KG1 (cell line): ENCODE data around the gene TUBB.
"Not testable (repeated sequence)": the region's sequence is repeated elsewhere in the genome, so short reads cannot be mapped to it uniquely, and the experiment has no call there.

Experiments used
- DNase-seq: peaks from one replicate; lab custom pipeline; 2025; lab: John Stamatoyannopoulos, UW

Gene TUBB

DNA sequence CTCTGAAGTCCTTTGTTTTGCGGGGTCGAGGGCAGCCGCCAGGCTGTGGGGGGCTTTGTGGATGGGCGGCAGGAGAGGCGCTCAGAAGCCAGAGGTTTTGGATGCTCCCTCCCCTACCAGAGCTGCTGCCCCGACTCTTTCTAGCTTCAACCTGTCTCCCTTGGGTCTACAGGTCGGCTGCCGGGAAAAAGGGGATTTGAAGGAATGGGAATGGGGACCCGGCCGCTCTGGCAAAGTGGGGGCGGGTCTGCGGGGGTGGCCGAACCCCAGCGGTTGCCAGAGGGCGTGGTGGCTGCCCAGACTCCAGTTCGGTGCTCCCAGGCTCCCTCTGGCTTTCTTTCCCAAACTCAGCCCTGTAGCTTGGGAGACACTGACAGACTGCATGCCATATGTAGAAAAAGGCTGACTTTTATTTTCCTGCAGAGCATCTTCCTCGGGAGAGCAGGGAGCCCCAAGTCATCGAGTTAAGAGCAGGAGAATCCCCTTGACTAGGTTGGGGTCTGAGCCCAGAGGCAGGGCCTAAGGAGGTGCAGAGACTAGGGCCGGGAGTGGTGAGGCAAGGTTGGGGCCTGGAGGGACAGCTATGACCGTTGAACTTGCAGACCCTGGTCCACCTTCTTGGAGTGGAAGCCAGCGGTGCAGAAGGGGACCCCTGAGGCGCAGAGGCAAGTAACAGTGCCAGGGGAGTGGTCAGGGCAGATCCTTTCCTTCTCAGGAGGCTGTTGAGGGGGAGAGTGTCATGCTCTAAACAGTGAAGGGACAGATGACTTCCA is 32.3 kb upstream of the TUBB start:
- DNase-seq = no peak

DNA sequence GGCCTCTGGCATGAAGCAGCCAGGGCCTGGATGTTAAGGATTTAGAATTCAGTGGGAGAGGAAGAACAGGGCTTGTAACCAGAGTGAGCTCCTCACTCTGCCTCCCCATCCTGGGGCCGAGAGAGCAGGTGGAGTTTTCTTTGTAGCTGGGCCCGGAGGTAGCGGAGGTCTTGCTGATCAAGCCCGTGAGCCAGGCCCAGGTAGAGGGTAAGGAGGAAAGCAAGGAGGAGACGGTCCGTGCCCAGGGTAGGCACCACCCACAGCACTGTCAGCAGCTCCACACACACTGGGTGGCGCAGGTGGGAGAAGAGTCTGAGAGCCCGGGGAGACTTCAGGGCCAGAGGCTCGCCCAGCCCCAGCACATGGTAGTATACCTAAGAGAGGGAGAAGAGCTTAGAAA is 31.6 kb upstream of the TUBB start:
- no peak for DNase-seq

DNA sequence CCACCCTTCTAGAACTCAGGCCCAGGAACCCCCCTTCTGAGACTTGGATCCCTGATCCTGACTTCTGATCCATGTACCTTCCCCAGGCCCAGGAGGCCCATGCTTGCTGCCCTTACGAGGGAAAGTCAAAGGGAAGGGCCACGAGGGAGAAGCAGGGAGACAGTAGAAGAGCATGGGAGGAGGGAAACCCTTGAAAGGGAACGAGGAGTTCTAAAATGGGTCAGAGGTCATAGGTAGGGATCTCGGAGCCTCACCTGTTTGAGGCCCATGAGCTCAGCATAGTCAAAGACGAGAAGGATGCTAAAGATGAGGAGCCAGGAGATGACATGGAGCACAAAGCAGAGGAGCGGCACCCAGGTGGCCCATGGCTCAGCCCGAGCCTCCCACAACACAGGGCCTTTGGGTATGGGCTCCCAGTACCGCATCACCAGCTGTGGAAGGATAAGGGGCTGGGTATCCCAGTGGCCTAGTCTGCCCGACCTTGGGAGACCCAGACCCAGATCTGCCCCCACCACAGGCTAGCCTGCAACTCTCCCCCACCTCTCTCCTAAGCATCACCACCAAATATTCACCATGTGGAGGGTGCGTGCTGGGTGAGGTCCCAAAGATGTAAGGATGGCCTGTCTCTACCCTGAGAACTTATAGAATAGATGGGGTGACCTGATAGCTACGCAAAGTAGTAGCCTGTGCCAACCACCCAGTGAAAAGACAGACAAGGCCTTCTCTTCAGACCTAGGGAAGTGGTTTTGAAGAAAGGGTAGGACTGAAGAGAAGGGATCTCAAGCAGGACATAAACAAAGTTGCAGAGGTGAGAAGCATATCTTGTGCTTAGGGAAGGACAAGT is 30.9 kb upstream of the TUBB start:
- DNase-seq = no peak

DNA sequence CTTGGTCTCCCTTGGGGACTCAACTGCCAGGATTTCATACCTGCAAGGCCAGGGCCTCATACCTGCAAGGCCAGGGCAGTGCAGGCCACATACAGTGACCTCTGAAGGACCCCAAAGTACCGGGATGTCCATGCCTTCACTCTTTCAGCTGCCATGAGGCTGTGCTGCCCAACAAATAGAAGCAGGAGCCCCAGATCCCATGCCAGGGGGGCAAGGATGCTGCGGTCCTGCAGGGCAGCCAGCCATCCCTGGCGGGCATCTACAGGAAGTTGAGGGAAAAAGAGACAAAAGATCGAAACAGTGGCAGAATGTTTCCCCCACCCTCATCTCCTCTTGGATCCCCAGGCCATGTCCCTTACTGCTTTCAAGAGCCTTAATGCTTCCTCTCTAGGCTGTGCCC is 30.2 kb upstream of the TUBB start:
- no peak for DNase-seq

DNA sequence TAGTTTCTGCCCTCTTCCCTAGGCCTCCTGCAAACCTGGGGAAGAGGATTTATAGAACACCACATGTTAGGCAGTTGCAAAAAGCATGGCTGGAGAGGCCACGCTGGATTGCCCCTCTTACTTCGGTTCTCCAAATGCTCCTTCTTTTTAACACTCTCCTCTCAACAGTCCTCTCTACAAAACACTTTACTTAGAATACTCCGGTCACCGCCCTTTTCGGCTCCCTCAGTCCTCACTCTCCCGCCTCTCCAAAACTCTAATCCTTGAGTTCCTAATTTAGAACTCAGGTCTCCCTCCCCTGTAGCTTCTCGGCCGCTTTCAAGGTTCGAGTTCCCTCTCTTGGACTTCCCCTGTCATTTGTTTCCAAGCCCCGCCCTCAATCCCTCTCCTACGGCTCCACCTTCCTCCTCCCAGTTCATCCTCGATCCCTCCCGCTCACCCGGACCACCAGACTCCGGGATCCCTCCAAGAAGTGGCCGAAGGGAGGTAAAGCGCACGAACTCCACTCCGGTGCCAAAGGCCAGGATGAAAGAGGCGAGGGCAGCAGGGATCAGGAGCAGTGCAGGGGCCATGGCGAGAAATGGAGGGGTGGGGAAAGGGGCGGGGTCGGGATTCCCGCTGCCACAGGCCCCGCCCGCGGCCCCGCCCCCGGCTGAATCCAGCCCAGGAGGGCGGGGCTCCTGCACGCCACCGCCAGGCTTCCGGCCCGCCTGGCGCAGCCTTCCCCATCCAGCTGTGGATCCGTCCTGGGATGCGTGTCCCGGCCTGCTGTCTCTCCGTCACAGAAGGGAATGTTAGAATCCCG is 29.5 kb upstream of the TUBB start, which contains the start of gene NRM:
TSS of gene NRM (minus strand) at position 582 of the 805 bp plus-strand sequence. CDS start at position 572, 10 bp downstream.
- peak; percentile 68 for DNase-seq

DNA sequence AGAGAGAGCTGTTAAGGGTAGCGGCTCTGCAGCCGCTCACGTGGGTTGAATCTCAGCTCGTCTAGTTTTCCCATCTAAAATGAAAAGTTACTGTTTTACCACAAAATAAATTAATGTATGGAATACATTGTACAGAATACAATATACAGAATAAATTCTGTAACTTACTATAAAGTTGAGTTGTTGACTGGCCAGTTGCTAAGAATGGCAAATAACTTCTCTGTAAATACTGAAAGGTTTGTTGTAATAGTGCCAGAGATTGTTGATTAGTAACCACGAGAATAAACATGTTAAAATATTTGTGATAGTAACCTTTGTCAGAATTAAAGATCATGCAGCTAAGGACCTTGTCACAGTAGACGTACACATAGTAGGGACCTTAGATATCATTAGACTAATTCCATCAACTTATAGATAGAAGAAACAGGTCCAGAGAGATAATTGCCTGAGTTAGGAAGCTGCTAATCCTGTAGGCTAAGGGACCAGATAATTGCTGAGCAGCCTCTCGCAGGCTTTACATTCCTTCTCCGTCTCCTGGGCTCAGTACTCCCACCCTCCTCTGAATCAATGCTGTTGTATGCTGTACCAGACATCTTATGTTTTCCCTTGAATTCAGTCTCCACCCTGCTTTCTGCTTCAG is 28.8 kb upstream of the TUBB start:
- DNase-seq = no peak

DNA sequence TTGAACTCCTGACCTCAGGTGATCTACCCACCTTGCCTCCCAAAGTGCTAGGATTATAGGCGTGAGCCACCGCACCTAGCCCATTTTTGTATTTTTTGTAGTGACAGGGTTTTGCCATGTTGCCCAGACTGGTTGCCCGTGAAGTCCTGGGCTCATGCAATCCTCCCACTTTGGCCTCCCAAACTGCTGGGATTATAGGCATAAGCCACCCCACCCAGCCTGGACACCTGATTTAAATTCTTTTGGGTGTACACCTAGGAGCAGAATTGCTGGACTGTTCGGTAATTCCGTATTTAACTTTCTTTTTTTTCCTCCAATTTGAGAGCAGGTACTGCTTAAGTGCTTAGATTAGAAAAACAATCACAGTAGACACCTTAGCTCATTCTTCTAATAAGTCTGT is 23.7 kb upstream of the TUBB start:
- no peak for DNase-seq

DNA sequence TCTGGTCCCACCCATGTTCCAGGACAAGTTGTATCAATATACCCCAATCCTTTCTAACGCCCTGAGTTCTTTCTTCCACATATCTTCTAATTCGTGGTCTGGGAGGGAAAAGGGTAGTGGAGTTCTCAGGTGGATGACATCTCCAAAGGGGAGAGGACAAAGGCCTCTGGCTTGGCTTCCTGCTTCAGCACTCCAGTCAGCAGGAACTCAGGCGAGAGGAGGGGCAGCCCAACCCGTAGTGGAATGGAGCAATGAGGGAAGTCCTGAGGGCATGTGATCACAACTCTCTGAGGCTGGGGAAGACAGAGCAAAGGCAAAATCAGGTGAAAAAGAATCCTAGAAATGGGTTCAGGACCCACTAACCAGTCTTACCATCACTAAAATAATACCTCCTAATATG is 19.8 kb upstream of the TUBB start:
- no peak for DNase-seq

DNA sequence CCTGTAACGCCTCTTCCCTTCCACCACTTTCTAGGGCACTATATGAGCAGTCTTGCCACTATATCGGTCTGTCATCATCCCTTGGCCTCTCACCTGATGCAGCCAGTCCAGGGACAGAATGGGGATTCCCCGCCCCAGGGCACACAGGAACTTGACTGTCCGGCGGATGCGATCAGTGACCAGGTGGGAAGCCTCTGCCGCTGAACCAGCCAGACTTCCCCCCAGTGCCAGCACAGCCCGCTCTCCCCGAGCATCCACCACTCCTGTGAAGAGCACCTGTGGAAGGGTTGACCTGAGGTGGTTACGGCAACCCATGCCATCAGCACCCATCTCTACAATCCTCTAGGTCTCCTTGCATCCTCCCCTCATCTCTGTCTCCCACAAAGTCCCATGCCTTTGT is 17.1 kb upstream of the TUBB start:
- DNase-seq = no peak

DNA sequence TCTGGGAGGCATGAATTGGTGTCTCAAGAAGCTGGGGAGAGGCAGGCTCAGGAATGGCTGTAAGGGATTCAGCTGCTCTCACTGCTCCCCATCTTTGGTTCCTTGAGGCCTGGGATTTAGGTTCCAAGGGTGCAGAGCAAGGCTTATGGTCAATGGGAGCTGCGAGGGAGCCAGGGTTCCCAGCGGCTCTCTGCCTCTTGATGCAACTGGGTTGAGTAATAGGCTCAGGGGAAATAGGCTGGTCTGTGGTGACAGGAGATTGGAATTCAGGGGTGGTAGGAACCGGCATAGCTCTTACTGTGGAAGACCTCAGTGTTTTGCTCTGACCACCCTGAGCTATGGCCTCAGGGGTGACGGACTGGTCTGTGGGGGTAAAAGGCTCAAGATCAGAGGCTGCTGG is 16.3 kb upstream of the TUBB start:
- no peak for DNase-seq

DNA sequence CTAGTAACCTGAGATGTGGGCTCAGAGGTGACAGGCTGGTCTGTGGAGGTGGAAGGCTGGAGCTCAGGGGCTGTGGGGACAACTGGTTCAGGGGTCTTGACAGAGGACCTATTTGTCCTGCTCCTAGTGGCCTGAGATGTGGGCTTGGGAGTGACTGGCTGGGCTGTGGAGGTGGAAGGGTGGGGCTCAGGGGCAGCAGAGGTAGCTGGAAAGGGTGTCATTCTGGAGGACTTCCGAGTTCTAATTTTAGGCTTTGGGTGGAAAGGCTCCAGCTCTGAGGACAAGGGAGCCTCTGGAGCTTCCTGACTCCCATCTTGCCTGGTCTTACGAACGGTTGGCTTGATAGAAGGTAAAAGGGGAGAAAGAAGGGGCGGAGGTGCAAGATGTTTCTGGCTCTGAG is 14.5 kb upstream of the TUBB start:
- DNase-seq = no peak

DNA sequence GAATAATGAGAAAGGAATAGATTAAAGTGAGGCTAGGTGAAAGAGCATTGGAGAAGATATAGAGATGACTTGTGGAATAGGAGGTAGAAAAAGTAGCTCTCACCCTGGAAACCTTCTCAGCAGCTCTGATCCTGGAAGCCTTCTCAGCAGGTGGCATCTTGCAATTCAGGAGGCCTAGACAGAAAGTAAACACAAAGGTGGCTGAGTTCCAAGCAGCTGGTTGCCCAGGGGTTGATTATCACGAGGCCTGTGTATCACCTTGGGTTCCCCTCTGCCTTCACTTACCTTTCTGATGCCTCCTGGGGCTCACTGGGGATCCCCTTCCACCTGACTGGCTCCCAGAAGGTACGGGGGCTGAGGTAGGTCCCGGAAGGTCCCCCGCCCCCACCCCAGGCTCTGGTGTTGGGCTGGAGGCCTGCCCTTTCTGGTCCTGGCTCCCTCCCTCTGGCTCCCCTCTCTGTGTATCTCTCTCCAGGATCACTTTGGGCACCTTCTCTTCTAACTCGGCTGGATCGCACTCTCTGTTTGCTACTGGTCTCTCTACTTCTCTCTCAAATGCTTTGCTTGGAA is 12.8 kb upstream of the TUBB start:
- no peak for DNase-seq

DNA sequence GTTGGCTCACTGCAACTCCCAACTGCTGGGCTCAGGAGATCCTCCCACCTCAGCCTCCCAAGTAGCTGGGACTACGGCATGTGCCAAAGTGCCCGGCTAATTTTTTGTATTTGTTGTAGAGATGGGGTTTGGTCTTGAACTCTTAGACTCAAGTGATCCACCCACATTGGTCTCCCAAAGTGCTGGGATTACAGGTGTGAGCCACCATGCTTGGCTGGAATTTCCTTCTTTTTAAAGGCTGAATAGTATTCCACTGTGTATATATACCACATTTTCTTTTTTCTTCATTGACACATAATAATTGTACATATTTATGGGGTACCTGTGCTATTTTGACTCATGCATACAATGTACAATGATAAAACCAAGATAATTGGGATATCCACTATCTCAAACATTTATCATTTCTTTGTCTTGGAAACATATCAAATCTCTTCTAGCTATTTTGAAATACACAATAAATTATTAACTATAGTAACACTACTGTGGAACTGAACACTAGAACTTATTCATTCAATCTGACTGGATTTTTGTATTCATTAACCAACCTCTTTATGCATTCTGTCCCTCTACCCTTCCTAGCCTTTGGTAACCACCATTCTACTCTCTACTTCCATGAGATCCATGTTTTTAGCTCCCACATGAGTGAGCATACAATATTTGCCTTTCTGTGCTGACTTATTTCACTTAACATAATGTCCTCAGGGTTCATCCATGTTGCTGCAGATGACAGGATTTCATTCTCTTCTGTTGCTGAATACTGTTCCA is 10.9 kb upstream of the TUBB start:
- no peak for DNase-seq

DNA sequence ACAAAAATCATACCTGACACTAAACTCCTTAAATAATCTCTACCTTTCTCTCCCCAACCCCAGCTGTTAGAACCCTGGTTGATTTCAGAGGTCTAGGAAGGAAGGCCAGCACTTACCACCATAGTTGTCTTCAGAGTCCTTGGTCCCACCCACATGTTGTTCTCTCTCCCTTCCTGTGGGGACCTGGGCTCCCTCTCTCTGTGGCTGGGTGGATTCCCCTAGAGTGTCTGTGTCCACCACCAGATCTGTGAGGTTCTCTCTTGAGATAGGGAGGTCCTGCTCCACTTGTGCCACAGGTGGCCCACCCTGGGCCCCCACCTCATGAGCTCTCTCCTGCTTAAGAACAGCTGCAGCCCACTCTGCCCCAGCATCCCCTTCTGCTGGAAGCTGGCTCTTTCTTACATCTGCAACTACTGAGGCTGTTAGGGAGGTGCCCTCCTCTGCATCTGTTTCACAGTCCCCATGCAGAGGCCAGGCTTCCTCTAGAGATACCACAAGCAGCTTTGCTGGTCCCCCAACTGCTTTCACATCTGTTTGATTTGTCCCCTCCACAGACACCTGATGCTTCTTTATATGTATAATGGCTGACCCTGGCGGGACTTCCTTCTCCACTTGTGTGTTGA is 8.3 kb upstream of the TUBB start:
- DNase-seq = no peak

DNA sequence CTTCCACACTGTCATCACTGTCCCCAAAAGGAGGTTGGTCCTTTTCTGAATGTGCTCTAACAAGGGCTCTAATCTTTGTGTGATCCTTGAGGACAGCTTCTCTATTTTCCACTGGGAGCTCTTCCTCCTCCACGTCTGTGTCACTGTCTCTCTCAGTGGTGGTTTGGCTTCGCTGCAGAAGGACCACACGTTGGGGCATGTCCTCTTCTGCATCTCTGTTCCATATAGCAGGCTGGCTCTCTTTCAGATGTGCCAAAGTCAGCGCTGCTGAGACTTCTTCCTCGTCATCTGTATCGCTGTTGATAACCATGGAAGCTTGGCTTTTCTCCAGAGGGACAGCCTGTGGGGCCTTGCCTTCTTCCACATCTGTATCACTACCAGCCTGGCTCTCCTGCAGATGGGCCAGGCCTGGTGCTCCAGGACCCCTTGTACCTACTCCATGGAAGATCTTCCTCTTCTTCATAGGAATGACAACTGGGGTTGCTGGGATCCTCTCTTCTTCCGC is 7.7 kb upstream of the TUBB start:
- DNase-seq = no peak

DNA sequence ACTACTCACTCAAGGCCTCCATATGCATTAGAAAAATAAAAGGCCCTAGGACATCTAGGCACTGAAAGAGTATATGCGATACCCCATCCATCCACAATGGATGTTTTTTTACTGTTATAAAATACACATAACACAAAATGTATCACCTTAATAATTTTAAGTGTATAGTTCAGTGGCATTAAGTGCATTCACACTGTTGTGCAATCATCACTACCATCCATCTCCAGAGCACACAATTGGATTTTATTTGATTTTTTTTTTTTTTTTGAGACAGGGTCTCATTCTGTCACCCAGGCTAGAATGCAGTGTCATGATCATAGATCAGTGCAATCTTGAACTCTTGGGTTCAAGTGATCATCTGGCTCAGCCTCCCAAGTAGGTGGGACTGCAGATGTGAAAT is 5.9 kb upstream of the TUBB start:
- DNase-seq = no peak

DNA sequence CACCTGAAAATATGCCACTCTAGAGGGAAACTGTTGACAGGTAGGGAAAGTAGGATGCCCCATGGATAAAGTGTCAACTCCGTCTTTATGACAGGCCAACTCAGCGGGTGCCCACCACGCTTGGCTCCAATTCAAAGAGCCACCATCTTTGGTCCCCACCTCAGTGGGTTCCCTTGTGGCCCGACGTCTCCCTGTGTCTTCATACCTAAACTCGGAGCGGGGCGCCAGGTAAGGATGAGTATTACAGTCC is 3.3 kb upstream of the TUBB start:
- DNase-seq = no peak

DNA sequence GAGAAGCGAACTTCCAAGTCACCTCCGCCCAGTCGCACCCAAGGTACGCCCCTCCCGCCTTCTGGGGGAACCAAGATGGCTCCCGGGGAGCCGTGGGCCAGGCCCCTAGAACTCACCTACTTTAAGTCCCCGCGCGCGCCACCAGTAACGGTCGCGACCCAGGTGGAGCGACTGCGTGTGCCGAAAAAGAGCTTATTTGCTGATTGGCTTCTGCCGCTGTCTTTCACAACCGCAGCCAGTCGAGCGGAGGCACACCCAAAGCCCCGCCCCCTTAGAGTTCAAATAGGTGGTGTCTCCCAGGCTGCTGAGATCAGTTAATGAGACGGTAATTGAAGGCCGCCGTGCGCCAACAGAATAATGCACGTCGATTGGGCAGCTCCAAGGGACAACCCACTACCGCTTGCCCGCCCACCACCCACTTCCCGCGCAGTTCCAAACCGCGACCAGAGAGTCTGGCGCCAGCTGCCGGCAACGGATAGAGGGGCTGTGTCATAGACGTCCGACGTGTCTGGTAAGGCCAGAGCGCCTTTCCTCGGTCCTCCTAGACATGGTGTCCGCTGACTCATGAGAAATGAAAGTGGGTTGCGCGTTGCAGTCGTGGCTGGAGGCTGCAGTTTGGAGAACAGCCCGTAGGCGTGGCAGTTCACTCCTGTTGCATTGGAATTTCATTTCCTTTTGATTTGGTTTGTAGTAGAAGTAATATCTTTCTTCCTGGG is 2.9 kb upstream of the TUBB start, which contains the start of gene MDC1:
TSS of gene MDC1 (minus strand) at position 153 of the 716 bp plus-strand sequence. CDS start 2,106 bp downstream, outside the sequence.
- peak; percentile 98 for DNase-seq

DNA sequence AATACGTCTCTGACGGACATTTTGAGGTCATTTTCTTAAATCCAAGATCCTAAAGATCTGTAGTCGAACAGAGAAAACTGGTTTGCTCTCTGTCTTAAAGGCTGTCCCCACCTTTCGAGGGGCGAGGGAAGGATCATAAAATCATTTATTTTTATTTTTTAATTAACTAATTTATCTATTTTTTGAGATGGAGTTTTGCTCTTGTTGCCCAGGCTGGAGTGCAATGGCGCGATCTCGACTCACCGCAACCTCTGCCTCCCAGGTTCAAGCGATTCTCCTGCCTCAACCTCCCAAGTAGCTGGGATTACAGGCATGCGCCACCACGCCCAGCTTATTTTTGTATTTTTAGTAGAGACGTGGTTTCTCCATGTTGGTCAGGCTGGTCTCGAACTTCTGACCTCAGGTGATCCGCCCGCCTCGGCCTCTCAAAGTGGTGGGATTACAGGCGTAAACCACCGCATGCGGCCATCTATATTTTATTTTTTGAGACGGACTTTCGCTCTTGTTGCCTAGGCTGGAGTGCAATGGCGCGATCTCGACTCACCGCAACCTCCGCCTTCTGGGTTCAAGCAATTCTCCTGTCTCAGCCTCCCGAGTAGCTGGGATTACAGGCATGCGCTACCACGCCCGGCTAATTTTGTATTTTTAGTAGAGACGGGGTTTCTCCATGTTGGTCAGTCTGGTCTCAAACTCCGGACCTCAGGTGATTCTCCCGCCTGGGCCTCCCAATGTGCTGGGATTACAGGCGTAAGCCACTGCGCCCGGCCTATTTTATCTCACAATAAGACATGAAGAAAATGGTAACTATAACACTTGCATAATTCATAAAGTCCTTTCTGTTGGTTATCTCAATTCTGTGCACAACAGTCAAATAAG is 2.1 kb upstream of the TUBB start:
- DNase-seq = not testable (repeated sequence)
